Keratinocyte (primary cell): Measurements from ENCODE around the gene ENG. TPM values are rescaled to one million over a fixed set of nuclear protein-coding genes. Genes with fewer than 3 reads are reported as not detected.

Source experiments
- DNase-seq: peaks from one replicate; pipeline ENCODE4 v3.0.0-alpha.2; 2011; ENCODE audit warnings: low read depth, missing footprints, low spot score
- FAIRE-seq: peaks from 2 replicates; lab custom pipeline; 2011; peaks lifted over from hg19 to GRCh38; lab: Jason Lieb, UNC
- H2AFZ ChIP-seq: 2 replicates; pipeline ENCODE4 v1.6.0; 2012; ENCODE audit warnings: low read length, control low read depth, inconsistent platforms; ENCODE audit not compliant: control insufficient read depth
- H3K27ac ChIP-seq: 2 replicates; pipeline ENCODE4 v1.5.1; 2011; ENCODE audit warnings: low read length; ENCODE audit not compliant: control insufficient read depth, insufficient read depth
- H3K27me3 ChIP-seq: 3 replicates; pipeline ENCODE4 v1.6.0; 2011; ENCODE audit warnings: low read length; ENCODE audit not compliant: control insufficient read depth, insufficient read depth; ENCODE audit errors: extremely low read depth
- H3K36me3 ChIP-seq, 2 experiments: 2 replicates in 1 of 2; 3 replicates in 1 of 2; pipeline ENCODE4 v1.5.1; 2011; ENCODE audit warnings: low read length in 2 of 2, mild to moderate bottlenecking in 1 of 2; ENCODE audit not compliant: control insufficient read depth in 2 of 2, insufficient read depth in 2 of 2; ENCODE audit errors: extremely low read depth in 1 of 2
- H3K4me1 ChIP-seq: 3 replicates; pipeline ENCODE4 v1.5.1; 2011; ENCODE audit warnings: low read length; ENCODE audit not compliant: control insufficient read depth, insufficient read depth; ENCODE audit errors: extremely low read depth
- H3K4me2 ChIP-seq: 3 replicates; pipeline ENCODE4 v1.6.0; 2011; ENCODE audit warnings: low read depth, low read length; ENCODE audit not compliant: control insufficient read depth, insufficient read depth; ENCODE audit errors: extremely low read depth
- H3K4me3 ChIP-seq, 3 experiments: fragments of 200-600 bp in 1 of 3; sonication (generic) in 1 of 3; 2 replicates in 2 of 3; 3 replicates in 1 of 3; pipeline ENCODE4 v1.5.1; 2011 to 2016; ENCODE audit warnings: low read length in 3 of 3, mild to moderate bottlenecking in 3 of 3, control low read depth in 2 of 3, inconsistent platforms in 1 of 3, low read depth in 1 of 3, mixed read lengths in 1 of 3, mixed run types in 1 of 3, moderate library complexity in 1 of 3; ENCODE audit not compliant: control insufficient read depth in 2 of 3, insufficient read depth in 2 of 3; ENCODE audit errors: extremely low read depth in 1 of 3
- H3K79me2 ChIP-seq: 2 replicates; pipeline ENCODE4 v1.6.0; 2012; ENCODE audit warnings: low read length; ENCODE audit not compliant: control insufficient read depth, insufficient read depth
- H3K9ac ChIP-seq: 3 replicates; pipeline ENCODE4 v1.6.0; 2011; ENCODE audit warnings: low read length; ENCODE audit not compliant: control insufficient read depth, insufficient read depth; ENCODE audit errors: extremely low read depth
- H3K9me1 ChIP-seq: 3 replicates; pipeline ENCODE4 v1.6.0; 2011; ENCODE audit warnings: low read length; ENCODE audit not compliant: control insufficient read depth, insufficient read depth; ENCODE audit errors: extremely low read depth
- H3K9me3 ChIP-seq: 2 replicates; pipeline ENCODE4 v1.5.1; 2012; ENCODE audit warnings: low read depth, low read length; ENCODE audit not compliant: control insufficient read depth
- H4K20me1 ChIP-seq: 3 replicates; pipeline ENCODE4 v1.6.0; 2011; ENCODE audit warnings: low read length; ENCODE audit not compliant: control insufficient read depth, insufficient read depth; ENCODE audit errors: extremely low read depth
- CTCF ChIP-seq, 3 experiments: IDR thresholded peaks in 1 of 3; conservative IDR thresholded peaks in 1 of 3; optimal IDR thresholded peaks in 1 of 3; 2 replicates in 2 of 3; 3 replicates in 1 of 3; pipeline versions ENCODE3 to v1.5.1; 2011; ENCODE audit warnings: low read length in 3 of 3, mild to moderate bottlenecking in 3 of 3, moderate library complexity in 2 of 3, control low read depth in 1 of 3, inconsistent platforms in 1 of 3; ENCODE audit not compliant: insufficient read depth in 2 of 3; ENCODE audit errors: extremely low read depth in 1 of 3
- EZH2 ChIP-seq: IDR thresholded peaks from one replicate; pipeline ENCODE4 v1.6.1; 2012; ENCODE audit warnings: inconsistent platforms, mild to moderate bottlenecking, low read length, moderate library complexity
- dilution Hi-C: fragments of 300-500 bp; cut with MboI; formaldehyde crosslinking; loops from one replicate; pipeline ENCODE4 v1.7.0; 2020; ENCODE audit warnings: low sequenced_read_pairs; ENCODE audit not compliant: extremely low pct_ligation_motif_present
- polyA plus RNA-seq, 5 experiments: library from polyadenylated mRNA; depleted of rRNA in 3 of 5; stranded (reverse) in 3 of 5; stranded (forward) in 1 of 5; unstranded in 1 of 5; fragments of >200 nt; gene quantifications; 1 replicate in 1 of 5; 2 replicates in 3 of 5; 3 replicates in 1 of 5; pipeline versions ENCODE4 v1.2.1 to v1.2.3, GENCODE V29; 2011 to 2012; ENCODE audit warnings: missing spikeins in 2 of 5, low read depth in 1 of 5, low replicate concordance in 1 of 5

The ENG gene
- polyA plus RNA-seq, 1 donor (not counting 4 experiments of a cell fraction or from before 2014, with no cell fraction given) = 0.22 TPM

- Histone ChIP-seq H3K9me1 (no peaks in the 10 kb centered on the region), H3K36me3 (no peaks in the 10 kb centered on the region), H3K9me3 (no peaks in the 10 kb centered on the region), H3K27ac (no peak overlapping the region), H3K4me1 (no peaks in the 10 kb centered on the region), H3K79me2 (no peaks in the 10 kb centered on the region), H3K4me2 (no peak overlapping the region), H2AFZ (no peak overlapping the region), H4K20me1 (no peaks in the 10 kb centered on the region), H3K9ac (no peak overlapping the region), H3K4me3 (no peak overlapping the region), H3K27me3 (peaks cover 4% of the 10 kb centered on the region)
- FAIRE-seq (no peak), DNase-seq (no peak)
- dilution Hi-C loops = no loop called here
- no peak for TF ChIP-seq EZH2
- TF ChIP-seq CTCF (optimal IDR thresholded peaks at IDR 0.05 in 1 of 3, IDR thresholded peaks at IDR 0.05 in 1 of 3, conservative IDR thresholded peaks at IDR 0.05 in 1 of 3; ENCODE audit: extremely low read depth in 1 of 3, insufficient read depth in 2 of 3, low read length in 3 of 3) = no peak
Measured at GRCh38 chr9:127860260-127860659, 5.8 kb upstream of the ENG start.

GRCh38 chr9:127858041-127858512 lies 3.6 kb upstream of the ENG start:
- Histone ChIP-seq H3K9me3 (no peaks in the 10 kb centered on the region), H3K4me1 (no peaks in the 10 kb centered on the region), H3K27me3 (peaks cover 4% of the 10 kb centered on the region), H3K4me2 (no peak overlapping the region), H3K36me3 (no peaks in the 10 kb centered on the region), H3K4me3 (no peak overlapping the region), H3K9ac (no peak overlapping the region), H3K9me1 (no peaks in the 10 kb centered on the region), H3K27ac (no peak overlapping the region), H2AFZ (no peak overlapping the region), H4K20me1 (no peaks in the 10 kb centered on the region), H3K79me2 (no peaks in the 10 kb centered on the region)
- TF ChIP-seq EZH2 (no peak), CTCF (optimal IDR thresholded peaks at IDR 0.05 in 1 of 3, IDR thresholded peaks at IDR 0.05 in 1 of 3, conservative IDR thresholded peaks at IDR 0.05 in 1 of 3; ENCODE audit: extremely low read depth in 1 of 3, insufficient read depth in 2 of 3, low read length in 3 of 3) (no peak)
- no peak for FAIRE-seq
- no peak for DNase-seq
- dilution Hi-C loops = no loop called here
